IMR-90 (cell line): Measurements from ENCODE around the gene HYLS1. TPM values are rescaled to one million over a fixed set of nuclear protein-coding genes. Genes with fewer than 3 reads are reported as not detected.

Source experiments
- ATAC-seq: fragments of 200-7000 bp; cut with Tn5 transposase; 2 replicates; pipeline ENCODE4 v1.9.1; 2020; ENCODE audit warnings: low read depth, mild to moderate bottlenecking, moderate library complexity
- BruUV-seq: library from RNA; stranded (reverse); fragments of 400-500 nt; replicated peaks from 2 replicates; lab custom pipeline; 2021; lab: Mats Ljungman, UMichigan
- CTCF ChIA-PET: fragments of 300-600 bp; formaldehyde crosslinking; extraction: SDS; loops from one replicate; lab custom pipeline; 2021; ENCODE audit warnings: antibody characterized with exemption; lab: Yijun Ruan, JAX
- POLR2A ChIA-PET: fragments of 300-600 bp; sonication (Branson Sonifier 250); formaldehyde crosslinking; loops from one replicate; lab custom pipeline; 2022; ENCODE audit warnings: antibody characterized with exemption; ENCODE audit not compliant: unreplicated experiment; lab: Charles Lee
- DNase-seq: peaks from one replicate; pipeline ENCODE4 v3.0.0; 2013
- H2AFZ ChIP-seq: replicated peaks from 2 replicates; pipeline ENCODE3; 2013; ENCODE audit warnings: low read length, mild to moderate bottlenecking; ENCODE audit not compliant: poor library complexity
- H2AK5ac ChIP-seq: 2 replicates; pipeline ENCODE4 v1.6.1; 2013; ENCODE audit warnings: low read depth, low read length, inconsistent platforms
- H2AK9ac ChIP-seq: replicated peaks from 2 replicates; pipeline ENCODE3; 2013; ENCODE audit warnings: mild to moderate bottlenecking, low read depth, low read length, moderate library complexity; ENCODE audit not compliant: poor library complexity
- H2BK120ac ChIP-seq: 2 replicates; pipeline ENCODE4 v1.6.1; 2013; ENCODE audit warnings: low read depth, low read length, inconsistent platforms
- H2BK15ac ChIP-seq: 3 replicates; pipeline ENCODE4 v1.6.1; 2013; ENCODE audit warnings: low read depth, low read length, inconsistent platforms
- H2BK20ac ChIP-seq: 2 replicates; pipeline ENCODE4 v1.6.1; 2013; ENCODE audit warnings: low read depth, mild to moderate bottlenecking, inconsistent platforms, low read length, moderate library complexity
- H2BK5ac ChIP-seq: 2 replicates; pipeline ENCODE4 v1.6.1; 2013; ENCODE audit warnings: mild to moderate bottlenecking, low read depth, low read length, inconsistent platforms; ENCODE audit not compliant: poor library complexity, severe bottlenecking
- H3K14ac ChIP-seq: replicated peaks from 2 replicates; pipeline ENCODE4 v1.6.1; 2013; ENCODE audit warnings: low read depth, low read length, inconsistent platforms
- H3K18ac ChIP-seq: 2 replicates; pipeline ENCODE4 v1.6.1; 2013; ENCODE audit warnings: low read depth, low read length, control low read depth
- H3K23ac ChIP-seq: 2 replicates; pipeline ENCODE4 v1.6.1; 2013; ENCODE audit warnings: low read depth, low read length, inconsistent platforms
- H3K27ac ChIP-seq: 2 replicates; pipeline ENCODE4 v1.5.1; 2013; ENCODE audit warnings: mild to moderate bottlenecking, control low read depth, low read length; ENCODE audit not compliant: insufficient read depth
- H3K27me3 ChIP-seq: 2 replicates; pipeline ENCODE4 v1.6.1; 2013; ENCODE audit warnings: low read length; ENCODE audit not compliant: control insufficient read depth, insufficient read depth
- H3K36me3 ChIP-seq: 2 replicates; pipeline ENCODE4 v1.6.1; 2013; ENCODE audit warnings: low read length, mixed read lengths; ENCODE audit not compliant: control insufficient read depth, insufficient read depth
- H3K4ac ChIP-seq: 2 replicates; pipeline ENCODE4 v1.6.1; 2013; ENCODE audit warnings: low read depth, low read length, inconsistent platforms
- H3K4me1 ChIP-seq: 2 replicates; pipeline ENCODE4 v1.6.1; 2013; ENCODE audit warnings: low read length, mixed read lengths; ENCODE audit not compliant: control insufficient read depth, insufficient read depth
- H3K4me2 ChIP-seq: 2 replicates; pipeline ENCODE4 v1.6.1; 2013; ENCODE audit warnings: low read depth, mild to moderate bottlenecking, control low read depth, low read length, moderate library complexity
- H3K4me3 ChIP-seq: 2 replicates; pipeline ENCODE4 v1.5.1; 2013; ENCODE audit warnings: low read depth, mild to moderate bottlenecking, control low read depth, low read length, moderate library complexity; ENCODE audit not compliant: insufficient read depth
- H3K56ac ChIP-seq: 2 replicates; pipeline ENCODE4 v1.6.1; 2013; ENCODE audit warnings: low read length, inconsistent platforms; ENCODE audit not compliant: insufficient read depth; ENCODE audit errors: extremely low read depth
- H3K79me1 ChIP-seq, 2 experiments: 2 replicates each; pipeline ENCODE4 v1.6.1; 2013; ENCODE audit warnings: low read length in 2 of 2, inconsistent platforms in 1 of 2, low read depth in 1 of 2
- H3K9ac ChIP-seq: 2 replicates; pipeline ENCODE4 v1.6.1; 2013; ENCODE audit warnings: low read depth, low read length, control low read depth
- H3K9me1 ChIP-seq: 2 replicates; pipeline ENCODE4 v1.6.1; 2013; ENCODE audit warnings: low read length, inconsistent platforms; ENCODE audit not compliant: insufficient read depth
- H3K9me3 ChIP-seq: 2 replicates; pipeline ENCODE4 v1.6.1; 2013; ENCODE audit warnings: low read length; ENCODE audit not compliant: control insufficient read depth, insufficient read depth
- H4K20me1 ChIP-seq: 2 replicates; pipeline ENCODE4 v1.6.1; 2013; ENCODE audit warnings: low read length, inconsistent platforms; ENCODE audit not compliant: insufficient read depth
- H4K5ac ChIP-seq: 2 replicates; pipeline ENCODE4 v1.6.1; 2013; ENCODE audit warnings: mild to moderate bottlenecking, low read depth, low read length, control low read depth
- H4K8ac ChIP-seq, 2 experiments: 2 replicates each; pipeline ENCODE4 v1.6.1; 2013; ENCODE audit warnings: low read depth in 2 of 2, low read length in 2 of 2, control low read depth in 1 of 2, inconsistent platforms in 1 of 2
- H4K91ac ChIP-seq: 2 replicates; pipeline ENCODE4 v1.6.1; 2013; ENCODE audit warnings: low read depth, low read length, inconsistent platforms; ENCODE audit not compliant: insufficient read depth
- BHLHE40 ChIP-seq: fragments of 150-350 bp; IDR thresholded peaks from 2 replicates; pipeline ENCODE4 v1.6.1; 2016; ENCODE audit warnings: mild to moderate bottlenecking, low read depth, low read length
- CEBPB ChIP-seq: IDR thresholded peaks from 2 replicates; pipeline ENCODE4 v1.6.1; 2012; ENCODE audit warnings: low read depth, low read length, improper control_type of control experiment
- ELK1 ChIP-seq: fragments of 150-350 bp; IDR thresholded peaks from 2 replicates; pipeline ENCODE4 v1.6.1; 2016; ENCODE audit warnings: low read depth, mild to moderate bottlenecking, low read length, moderate library complexity, borderline replicate concordance
- FOS ChIP-seq: fragments of 150-350 bp; IDR thresholded peaks from 2 replicates; pipeline ENCODE4 v1.6.1; 2016; ENCODE audit warnings: low read depth, low read length
- MAFK ChIP-seq: IDR thresholded peaks from 2 replicates; pipeline ENCODE4 v1.6.1; 2012; ENCODE audit warnings: low read depth, low read length, improper control_type of control experiment
- MAZ ChIP-seq: IDR thresholded peaks from 2 replicates; pipeline ENCODE4 v1.6.1; 2012; ENCODE audit warnings: low read depth, mild to moderate bottlenecking, low read length, improper control_type of control experiment, moderate library complexity, borderline replicate concordance
- POLR2A ChIP-seq: IDR thresholded peaks from 2 replicates; pipeline ENCODE4 v1.6.1; 2012; ENCODE audit warnings: mild to moderate bottlenecking, low read depth, low read length
- WGBS, 2 experiments: methylation state at CpG; one replicate each; pipeline versions ENCODE4 v1.1.5 to v1.1.7; 2013; ENCODE audit warnings: missing lambda C conversion rate in 2 of 2; ENCODE audit not compliant: insufficient read length in 1 of 2; ENCODE audit errors: extremely low coverage in 2 of 2; 5-methylcytosine and 5-hydroxymethylcytosine counted together
- dilution Hi-C: fragments of 300-500 bp; cut with HindIII; formaldehyde crosslinking; loops from one replicate; pipeline ENCODE4 v1.14.3; 2018; ENCODE audit warnings: low sequenced_read_pairs; ENCODE audit not compliant: unreplicated experiment
- in situ Hi-C: fragments of 300-500 bp; cut with MboI; formaldehyde crosslinking; loops from 3 replicates; pipeline ENCODE4 v1.14.3; 2019; ENCODE audit warnings: low sequenced_read_pairs, inconsistent platforms, mixed read lengths
- intact Hi-C: fragments of 100-400 bp; cut with micrococcal nuclease; formaldehyde crosslinking; loops from 2 replicates; pipeline ENCODE4 v1.10.0; 2022
- polyA plus RNA-seq, 3 experiments: library from polyadenylated mRNA; depleted of rRNA; stranded (reverse); fragments of >200 nt; gene quantifications; 2 replicates each; pipeline ENCODE4 v1.2.3, GENCODE V29; 2012; ENCODE audit warnings: low replicate concordance in 1 of 3
- total RNA-seq: library from RNA; depleted of rRNA; stranded (reverse); fragments of >200 nt; gene quantifications from 2 replicates; pipeline ENCODE4 v1.2.3, GENCODE V29; 2012
- TF ChIP-seq, protein P1 (sequence below): fragments of 150-350 bp; IDR thresholded peaks from 2 replicates; pipeline ENCODE4 v1.6.1; 2017; ENCODE audit warnings: mild to moderate bottlenecking, antibody characterized with exemption, low read length, low read depth
- TF ChIP-seq, protein P2 (sequence below): conservative IDR thresholded peaks from 2 replicates; pipeline ENCODE4 v1.5.1; 2012; ENCODE audit warnings: mild to moderate bottlenecking, low read depth, low read length, improper control_type of control experiment

HYLS1 gene
- total and polyA plus RNA-seq, 2 of the 4 experiments (the other 2 are of a cell fraction), result 5.1 to 8.1 TPM

DNA sequence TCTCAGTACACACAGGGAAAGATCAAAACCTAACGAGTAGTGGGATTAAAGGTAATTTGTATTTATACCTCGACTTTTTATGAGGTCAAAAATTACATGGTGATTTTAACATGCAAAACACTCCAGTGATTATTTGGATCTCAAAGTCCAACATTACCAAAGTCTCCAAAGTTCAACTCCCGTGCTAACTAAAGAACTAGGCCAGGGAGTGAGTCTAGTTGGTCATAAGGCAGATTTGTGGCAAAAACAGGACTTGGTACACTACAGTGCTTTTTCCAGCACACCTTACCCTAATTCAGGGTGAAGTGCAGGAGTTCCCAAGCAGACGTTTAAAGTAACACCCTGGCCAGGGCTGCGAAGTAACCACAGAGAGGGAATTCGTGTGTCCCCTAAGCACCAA lies 14.4 kb downstream of the HYLS1 start:
- peaks cover 7% of the 10 kb centered on the region for H3K36me3 ChIP-seq
- H3K4me3 ChIP-seq, result no peak overlapping the region
- no peak overlapping the region for H3K18ac ChIP-seq
- H3K9me3 ChIP-seq, result peaks cover 3% of the 10 kb centered on the region; the same call in 1 of the 2 replicates
- BruUV-seq, result no TSS peak
- H4K91ac ChIP-seq, result no peak overlapping the region
- ChIA-PET CTCF (no interaction called here), POLR2A (no interaction called here)
- H3K4ac ChIP-seq, result no peak overlapping the region
- peak overlapping the region; percentile 17; the same call in 1 of the 2 replicates for H3K4me2 ChIP-seq
- no peak overlapping the region for H2AFZ ChIP-seq
- H2BK5ac ChIP-seq, result no peak overlapping the region
- TF ChIP-seq BHLHE40 (no peak), MAZ (no peak), FOS (no peak), POLR2A (no peak), CEBPB (no peak), MAFK (no peak), ELK1 (no peak)
- TF ChIP-seq, protein P1, sequence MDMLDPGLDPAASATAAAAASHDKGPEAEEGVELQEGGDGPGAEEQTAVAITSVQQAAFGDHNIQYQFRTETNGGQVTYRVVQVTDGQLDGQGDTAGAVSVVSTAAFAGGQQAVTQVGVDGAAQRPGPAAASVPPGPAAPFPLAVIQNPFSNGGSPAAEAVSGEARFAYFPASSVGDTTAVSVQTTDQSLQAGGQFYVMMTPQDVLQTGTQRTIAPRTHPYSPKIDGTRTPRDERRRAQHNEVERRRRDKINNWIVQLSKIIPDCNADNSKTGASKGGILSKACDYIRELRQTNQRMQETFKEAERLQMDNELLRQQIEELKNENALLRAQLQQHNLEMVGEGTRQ, result no peak
- TF ChIP-seq, protein P2, sequence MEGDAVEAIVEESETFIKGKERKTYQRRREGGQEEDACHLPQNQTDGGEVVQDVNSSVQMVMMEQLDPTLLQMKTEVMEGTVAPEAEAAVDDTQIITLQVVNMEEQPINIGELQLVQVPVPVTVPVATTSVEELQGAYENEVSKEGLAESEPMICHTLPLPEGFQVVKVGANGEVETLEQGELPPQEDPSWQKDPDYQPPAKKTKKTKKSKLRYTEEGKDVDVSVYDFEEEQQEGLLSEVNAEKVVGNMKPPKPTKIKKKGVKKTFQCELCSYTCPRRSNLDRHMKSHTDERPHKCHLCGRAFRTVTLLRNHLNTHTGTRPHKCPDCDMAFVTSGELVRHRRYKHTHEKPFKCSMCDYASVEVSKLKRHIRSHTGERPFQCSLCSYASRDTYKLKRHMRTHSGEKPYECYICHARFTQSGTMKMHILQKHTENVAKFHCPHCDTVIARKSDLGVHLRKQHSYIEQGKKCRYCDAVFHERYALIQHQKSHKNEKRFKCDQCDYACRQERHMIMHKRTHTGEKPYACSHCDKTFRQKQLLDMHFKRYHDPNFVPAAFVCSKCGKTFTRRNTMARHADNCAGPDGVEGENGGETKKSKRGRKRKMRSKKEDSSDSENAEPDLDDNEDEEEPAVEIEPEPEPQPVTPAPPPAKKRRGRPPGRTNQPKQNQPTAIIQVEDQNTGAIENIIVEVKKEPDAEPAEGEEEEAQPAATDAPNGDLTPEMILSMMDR, result no peak
- 0 out of 2 replicates have a peak, but pooled peaks cover 2% of the 10 kb centered on the region for H3K4me1 ChIP-seq
- no peak overlapping the region for H3K9ac ChIP-seq
- H2BK120ac ChIP-seq, result no peak overlapping the region
- H3K79me1 ChIP-seq, result peaks cover 15 to 30% of the 10 kb centered on the region in 2 experiments; a peak in 3 of 4 replicates
- H3K56ac ChIP-seq, result no peak overlapping the region
- no peak overlapping the region for H2AK9ac ChIP-seq
- in situ Hi-C loops, result no loop called here
- ATAC-seq (no peak), DNase-seq (no peak)
- dilution Hi-C loops, result loop anchor here (25.0 kb wide), 1 partner anchor 310 kb away; the partner anchor contains the start of genes FAM118B and RPUSD4
- H2AK5ac ChIP-seq, result no peak overlapping the region
- no peak overlapping the region for H3K23ac ChIP-seq
- peaks cover 16% of the 10 kb centered on the region for H3K27me3 ChIP-seq
- no peak overlapping the region for H4K5ac ChIP-seq
- no peak overlapping the region for H2BK15ac ChIP-seq
- no peaks in the 10 kb centered on the region; the same call in 1 of the 2 replicates for H3K9me1 ChIP-seq
- no peak overlapping the region for H2BK20ac ChIP-seq
- no CpG with 5 or more reads among the region's 6 CpGs for WGBS, 2 experiments
- intact Hi-C loops, result no loop called here
- no peak overlapping the region for H3K14ac ChIP-seq
- no peak overlapping the region for H4K8ac ChIP-seq
- no peak overlapping the region for H3K27ac ChIP-seq
- H4K20me1 ChIP-seq, result no peaks in the 10 kb centered on the region
